HG03135 (cell line): Measurements from ENCODE around the gene EML4.

ENCODE experiments used
- ATAC-seq: cut with Tn5 transposase; IDR thresholded peaks from one replicate; pipeline ENCODE4 v1.9.1; 2021; ENCODE audit warnings: mild to moderate bottlenecking, moderate library complexity; ENCODE audit not compliant: unreplicated experiment

EML4 gene

GRCh38 chr2:42223067-42223854, 54.1 kb downstream of the EML4 start:
- no peak for ATAC-seq

GRCh38 chr2:42223855-42224268, 54.7 kb downstream of the EML4 start:
- ATAC-seq: no peak

DNA sequence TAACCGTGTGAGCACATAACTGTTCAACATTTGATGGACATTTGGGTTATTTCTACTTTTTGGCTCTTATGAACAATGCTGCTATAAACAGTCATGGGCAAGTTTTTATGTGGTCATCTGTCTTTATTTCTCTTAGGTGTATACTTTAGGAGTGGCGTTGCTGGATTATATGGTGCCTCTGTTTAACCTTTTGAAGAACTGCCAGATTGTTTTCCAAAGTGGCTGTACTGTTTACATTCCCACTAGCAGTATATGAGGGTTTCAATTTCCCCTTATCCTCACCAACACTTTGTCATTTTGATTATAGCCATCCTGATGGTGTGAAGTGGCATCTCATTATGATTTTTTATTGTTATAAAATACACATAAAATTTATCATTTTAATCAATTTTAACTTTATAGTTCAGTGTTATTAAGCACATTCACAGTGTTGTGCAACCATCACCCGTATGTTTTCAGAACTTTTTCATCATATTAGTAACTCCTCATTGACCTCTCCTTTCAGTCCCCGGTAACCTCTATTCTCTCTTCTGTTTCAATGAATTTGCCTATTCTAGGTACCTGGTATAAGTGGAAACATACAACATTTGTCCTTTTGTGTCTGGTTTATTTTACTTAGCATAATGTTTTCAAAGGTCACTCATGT, 55.4 kb downstream of the EML4 start:
- no peak for ATAC-seq

GRCh38 chr2:42225573-42225972, 56.4 kb downstream of the EML4 start:
- no peak for ATAC-seq

- no peak for ATAC-seq
Measured at GRCh38 chr2:42227491-42227890, 58.3 kb downstream of the EML4 start.

DNA sequence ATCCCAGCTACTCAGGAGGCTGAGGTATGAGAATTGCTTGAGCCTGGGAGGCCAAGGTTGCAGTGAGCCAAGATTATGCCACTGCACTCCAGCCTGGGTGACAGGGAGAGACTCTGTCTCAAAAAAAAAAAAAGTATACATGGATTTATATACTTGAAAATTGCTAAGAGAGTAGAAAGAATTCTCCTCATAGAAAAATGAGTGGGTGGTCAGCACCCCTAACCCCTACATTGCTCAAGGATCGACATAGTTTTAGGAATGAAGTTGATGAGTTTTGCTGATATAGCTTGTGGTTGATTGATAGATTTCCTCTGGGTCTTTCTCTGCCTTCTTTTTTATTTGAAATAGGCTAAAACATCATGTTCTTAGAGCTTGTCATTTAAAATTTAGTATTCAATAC, 58.9 kb downstream of the EML4 start:
- ATAC-seq: no peak

DNA sequence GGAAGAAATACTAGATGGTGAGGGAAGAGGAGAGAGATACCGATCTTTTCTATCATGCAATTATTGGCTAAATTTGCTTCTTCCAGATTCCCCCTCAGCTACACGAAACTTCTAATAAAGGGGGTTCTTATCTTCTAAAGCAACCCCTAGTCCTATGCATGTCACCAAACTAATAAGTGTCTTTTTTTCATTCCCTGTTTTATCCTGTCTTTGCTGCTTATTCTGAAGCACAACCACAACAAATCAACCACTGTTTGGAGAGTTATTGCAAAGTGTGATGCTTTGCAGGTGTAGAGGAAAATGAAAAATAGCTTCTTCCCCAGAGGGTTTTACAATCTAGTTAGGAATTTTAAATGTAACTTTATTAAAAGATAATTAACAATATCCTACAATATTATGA, 60.8 kb downstream of the EML4 start:
- no peak for ATAC-seq

DNA sequence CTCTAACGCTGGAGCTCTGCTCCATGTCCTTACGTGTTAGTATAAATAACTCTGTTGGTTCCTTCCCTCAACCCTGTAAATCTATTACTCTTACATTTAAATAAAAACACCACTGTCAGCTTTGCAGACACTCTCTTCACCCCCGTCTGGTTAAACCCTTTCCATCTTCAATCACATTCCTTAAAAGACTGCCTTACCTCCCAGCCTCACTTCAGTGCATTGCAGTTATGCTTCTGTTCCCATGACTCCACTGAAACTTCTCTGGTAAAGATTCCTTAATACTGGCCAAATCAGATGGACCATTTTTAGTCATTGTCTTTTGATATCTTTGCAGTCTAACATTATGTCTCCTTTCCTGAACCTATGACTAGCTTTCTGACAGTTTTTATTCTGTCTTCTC, 61.7 kb downstream of the EML4 start:
- ATAC-seq: no peak

DNA sequence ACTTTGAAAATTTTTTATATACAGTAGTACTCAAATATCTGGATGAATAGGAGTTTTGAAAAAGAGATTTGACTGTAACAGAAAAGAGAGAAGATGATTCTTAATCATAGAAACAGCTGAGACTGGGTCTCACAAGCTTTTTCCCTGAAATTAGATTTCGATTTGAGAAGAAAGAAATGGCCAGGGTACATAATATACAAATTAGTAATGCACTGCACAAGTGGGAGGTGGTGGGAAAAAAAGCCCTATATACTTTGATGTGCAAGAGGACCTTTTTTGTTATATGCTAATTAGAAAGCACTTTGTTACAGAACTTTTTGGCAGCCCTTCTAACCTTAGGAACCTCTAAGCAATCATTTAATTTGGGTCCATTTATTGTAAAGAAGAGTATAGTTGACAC, 62.9 kb downstream of the EML4 start:
- no peak for ATAC-seq

DNA sequence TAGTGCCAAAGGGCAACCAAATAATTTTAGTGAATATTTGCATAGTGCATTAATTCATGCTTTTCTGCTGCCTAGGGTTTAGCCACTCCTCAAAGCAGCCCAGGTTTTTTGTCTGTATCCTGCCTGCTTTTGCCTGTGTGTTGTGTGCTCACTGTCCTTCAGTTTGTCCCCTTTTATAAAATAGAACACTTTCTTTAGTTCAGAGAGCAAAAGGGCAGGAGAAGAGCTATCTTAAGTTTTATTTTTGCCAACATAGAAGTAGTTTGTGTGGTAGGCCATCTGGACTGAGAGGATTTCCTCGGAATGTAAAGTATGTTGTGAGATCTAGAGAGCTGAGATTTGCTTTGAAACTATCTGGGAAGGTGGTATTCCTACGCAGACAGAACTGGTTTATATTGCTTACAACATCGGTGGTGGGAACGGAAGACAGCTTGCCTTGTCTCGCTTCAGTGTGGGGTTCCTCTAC, 64.9 kb downstream of the EML4 start:
- no peak for ATAC-seq

GRCh38 chr2:42236911-42237310, 67.8 kb downstream of the EML4 start:
- no peak for ATAC-seq

GRCh38 chr2:42238644-42239288, 69.6 kb downstream of the EML4 start:
- ATAC-seq: no peak

DNA sequence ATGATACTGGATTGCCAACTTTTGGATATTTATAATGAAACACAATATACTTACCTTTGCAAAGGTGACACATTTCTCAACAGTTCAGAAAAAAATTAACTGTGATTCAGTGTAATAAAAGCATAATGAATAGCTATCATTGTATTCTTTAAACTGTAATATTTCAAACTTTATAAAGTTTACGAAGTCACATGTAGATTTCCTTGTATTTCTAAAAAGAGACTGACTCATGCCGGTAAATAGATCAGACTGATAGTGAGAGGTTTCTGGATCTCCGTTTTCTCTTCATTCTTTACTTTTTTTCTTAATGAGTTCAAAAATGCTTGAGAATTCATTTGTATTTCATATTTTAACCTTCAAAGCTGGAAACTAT, 70.1 kb downstream of the EML4 start:
- ATAC-seq: no peak

DNA sequence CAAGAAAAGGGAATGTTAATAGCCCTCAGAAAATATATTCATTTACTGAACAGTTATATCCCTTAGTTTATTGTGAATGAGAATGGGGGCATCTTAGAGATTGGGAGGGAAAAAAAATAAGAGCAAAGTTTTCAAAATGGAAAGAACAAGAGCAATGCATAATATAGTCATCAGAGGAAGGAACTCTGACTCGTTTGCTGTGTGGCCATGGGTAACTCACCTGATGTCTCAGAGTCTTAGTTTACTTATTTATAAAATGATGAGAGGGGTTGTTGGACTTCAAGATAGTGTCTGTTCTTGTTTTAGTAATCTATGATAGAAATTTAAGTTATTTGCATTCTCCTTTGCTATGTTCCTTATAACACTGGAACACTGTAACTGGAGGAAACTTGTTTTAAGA, 70.7 kb downstream of the EML4 start:
- ATAC-seq: no peak

- no peak for ATAC-seq
Measured at GRCh38 chr2:42241517-42241916, 72.4 kb downstream of the EML4 start.

DNA sequence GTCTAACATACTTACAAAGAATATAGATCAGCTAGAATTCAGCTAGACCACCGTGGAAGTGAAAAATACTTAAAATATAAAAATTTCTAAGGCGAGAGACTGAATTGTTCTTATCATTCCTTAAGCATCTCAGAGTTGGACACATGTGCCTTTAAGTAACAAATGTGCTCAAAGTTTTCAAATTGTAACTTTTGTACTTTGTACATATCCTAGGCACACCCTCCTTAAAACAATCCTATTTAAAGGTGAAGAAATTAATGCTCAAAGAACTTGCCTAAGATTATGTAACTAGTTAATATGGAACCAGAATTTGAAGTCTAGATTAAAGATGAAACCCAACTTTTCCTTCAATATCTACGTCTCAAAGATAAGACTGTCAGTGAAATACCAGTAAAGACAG, 74.1 kb downstream of the EML4 start:
- no peak for ATAC-seq

DNA sequence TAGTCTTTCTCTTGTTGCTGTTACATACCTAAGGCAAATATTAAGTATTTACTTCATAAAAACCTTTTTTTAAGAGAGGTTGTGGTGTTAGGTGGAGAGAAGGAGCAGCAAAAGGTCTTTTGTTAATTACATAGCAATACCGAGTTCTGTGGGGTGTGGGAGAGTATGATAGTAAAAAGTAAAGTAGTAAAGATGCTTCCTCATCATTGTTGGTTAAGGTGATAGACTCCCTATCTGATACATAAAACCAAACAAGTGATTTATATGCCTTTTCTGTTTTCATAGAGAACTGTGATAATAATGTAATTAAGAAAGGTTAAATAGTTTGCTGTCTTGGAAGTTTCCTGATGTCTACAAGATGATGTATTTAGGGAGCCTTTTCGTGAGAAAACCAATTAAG, 75.4 kb downstream of the EML4 start:
- no peak for ATAC-seq

DNA sequence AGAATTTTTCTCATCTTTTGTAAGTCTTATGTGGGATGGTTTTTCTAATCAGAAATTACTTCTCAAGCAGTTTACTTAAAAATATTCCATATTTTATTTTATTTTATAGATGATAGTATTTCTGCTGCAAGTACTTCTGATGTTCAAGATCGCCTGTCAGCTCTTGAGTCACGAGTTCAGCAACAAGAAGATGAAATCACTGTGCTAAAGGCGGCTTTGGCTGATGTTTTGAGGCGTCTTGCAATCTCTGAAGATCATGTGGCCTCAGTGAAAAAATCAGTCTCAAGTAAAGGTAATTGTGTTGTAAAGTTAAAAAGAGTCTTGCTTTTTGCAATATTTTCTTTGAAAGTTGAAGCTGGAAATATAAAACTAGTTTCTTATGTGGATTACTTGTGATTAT, 76.2 kb downstream of the EML4 start:
- ATAC-seq: no peak

DNA sequence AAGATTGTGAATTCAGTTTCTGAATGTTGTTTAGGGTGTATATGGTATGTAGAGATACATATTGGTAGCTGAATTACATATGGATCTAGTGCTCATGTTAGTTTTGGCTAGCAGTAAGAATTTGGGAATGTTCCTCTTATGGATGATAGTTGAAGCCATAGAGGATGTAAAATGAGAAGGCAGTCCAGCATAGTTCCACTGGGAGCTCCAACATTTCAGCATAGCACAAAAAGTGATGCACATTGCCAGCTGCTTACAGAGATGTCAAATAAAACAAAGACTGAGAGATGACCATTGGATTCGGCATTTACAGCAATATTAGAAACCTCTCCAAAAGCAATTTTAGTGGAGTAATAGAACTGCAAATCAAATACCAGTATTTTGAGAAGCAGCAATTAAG, 77.4 kb downstream of the EML4 start:
- ATAC-seq: no peak

- ATAC-seq: no peak
Measured at GRCh38 chr2:42248846-42249245, 79.7 kb downstream of the EML4 start.

DNA sequence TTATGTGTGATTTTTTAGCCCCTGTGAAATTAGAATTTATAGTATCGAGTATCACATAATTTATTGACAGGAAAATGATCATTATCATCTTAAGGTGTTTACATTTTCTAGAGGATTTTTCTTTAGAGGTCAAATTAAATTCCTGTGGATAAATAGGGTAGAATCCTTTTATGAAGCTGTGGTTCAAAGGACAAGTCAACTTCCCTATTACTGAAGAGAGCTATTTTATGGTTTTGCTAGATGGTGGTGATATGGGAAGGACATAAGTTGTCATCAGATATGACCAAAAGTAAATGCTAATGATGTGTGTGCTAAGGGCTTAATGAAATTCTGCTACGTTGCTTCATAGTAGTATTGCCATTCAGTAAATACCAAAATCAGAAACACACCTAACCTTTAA, 80.1 kb downstream of the EML4 start:
- ATAC-seq: no peak

GRCh38 chr2:42249887-42250286, 80.7 kb downstream of the EML4 start:
- no peak for ATAC-seq
